DND-41 (cell line): Measurements from ENCODE around the gene PRKCE.

Experiments
- ATAC-seq: fragments of 200-7000 bp; cut with Tn5 transposase; 3 replicates; pipeline ENCODE4 v1.9.1; 2021; ENCODE audit warnings: low read depth; ENCODE audit not compliant: insufficient read depth
- DNase-seq: peaks from one replicate; pipeline ENCODE4 v3.0.0-alpha.2; 2020
- H2AFZ ChIP-seq: 2 replicates; pipeline ENCODE4 v1.6.0; 2012; ENCODE audit warnings: low read depth, low read length
- H3K27ac ChIP-seq: 2 replicates; pipeline ENCODE4 v1.5.1; 2012; ENCODE audit warnings: low read length, inconsistent platforms
- H3K27me3 ChIP-seq: fragments of 200-600 bp; sonication (generic); 2 replicates; pipeline ENCODE4 v1.6.0; 2012; ENCODE audit warnings: low read length, mild to moderate bottlenecking, inconsistent platforms; ENCODE audit not compliant: insufficient read depth, poor library complexity
- H3K36me3 ChIP-seq: 2 replicates; pipeline ENCODE4 v1.5.1; 2012; ENCODE audit warnings: low read length, inconsistent platforms; ENCODE audit not compliant: insufficient read depth
- H3K4me1 ChIP-seq: 2 replicates; pipeline ENCODE4 v1.5.1; 2012; ENCODE audit warnings: mild to moderate bottlenecking, low read length; ENCODE audit not compliant: insufficient read depth
- H3K4me2 ChIP-seq: 2 replicates; pipeline ENCODE4 v1.6.0; 2012; ENCODE audit warnings: mild to moderate bottlenecking, moderate library complexity, low read length, inconsistent platforms; ENCODE audit not compliant: insufficient read depth
- H3K4me3 ChIP-seq, 2 experiments: fragments of 200-600 bp in 1 of 2; shearing (Covaris generic) in 1 of 2; 2 replicates each; pipeline ENCODE4 v1.5.1; 2012 to 2016; ENCODE audit warnings: inconsistent platforms in 2 of 2, low read length in 2 of 2, mild to moderate bottlenecking in 2 of 2, low read depth in 1 of 2, moderate library complexity in 1 of 2
- H3K79me2 ChIP-seq: 2 replicates; pipeline ENCODE4 v1.6.0; 2012; ENCODE audit warnings: low read length, inconsistent platforms; ENCODE audit not compliant: insufficient read depth
- H3K9ac ChIP-seq: 2 replicates; pipeline ENCODE4 v1.6.0; 2012; ENCODE audit warnings: low read depth, mild to moderate bottlenecking, inconsistent platforms, low read length, moderate library complexity
- H3K9me3 ChIP-seq: 2 replicates; pipeline ENCODE4 v1.5.1; 2012; ENCODE audit warnings: low read length, moderate library complexity, mild to moderate bottlenecking, inconsistent platforms; ENCODE audit not compliant: insufficient read depth, severe bottlenecking
- H4K20me1 ChIP-seq: 2 replicates; pipeline ENCODE4 v1.6.0; 2012; ENCODE audit warnings: low read length; ENCODE audit not compliant: insufficient read depth
- CTCF ChIP-seq: IDR thresholded peaks from 2 replicates; pipeline ENCODE4 v1.5.1; 2012; ENCODE audit warnings: borderline replicate concordance, low read length, moderate library complexity, mild to moderate bottlenecking; ENCODE audit not compliant: poor library complexity, severe bottlenecking; ENCODE audit errors: extremely low read depth
- EZH2 ChIP-seq: IDR thresholded peaks from 3 replicates; pipeline ENCODE4 v1.6.1; 2012; ENCODE audit warnings: borderline replicate concordance, low read depth, mild to moderate bottlenecking, moderate library complexity, low read length, inconsistent platforms; ENCODE audit not compliant: severe bottlenecking

The PRKCE gene

GRCh38 chr2:46010223-46010924 lies 358.9 kb downstream of the PRKCE start:
- H3K9me3 ChIP-seq: no peaks in the 10 kb centered on the region
- DNase-seq (no peak), ATAC-seq (no peak)
- H3K79me2 ChIP-seq: no peaks in the 10 kb centered on the region
- TF ChIP-seq EZH2: no peak
- peaks cover 9% of the 10 kb centered on the region; the same call in 1 of the 2 replicates for H3K36me3 ChIP-seq
- H3K9ac ChIP-seq: no peak overlapping the region
- H3K4me1 ChIP-seq: no peaks in the 10 kb centered on the region
- H3K4me2 ChIP-seq: no peak overlapping the region
- no peaks in the 10 kb centered on the region for H3K27me3 ChIP-seq
- H3K27ac ChIP-seq: no peak overlapping the region
- H4K20me1 ChIP-seq: no peaks in the 10 kb centered on the region
- H3K4me3 ChIP-seq: no peak overlapping the region
- no peak overlapping the region for H2AFZ ChIP-seq

- Histone ChIP-seq H3K27me3 (no peaks in the 10 kb centered on the region), H3K4me3 (no peak overlapping the region), H3K4me2 (no peak overlapping the region), H4K20me1 (no peaks in the 10 kb centered on the region), H3K9me3 (no peaks in the 10 kb centered on the region), H3K4me1 (no peaks in the 10 kb centered on the region), H3K36me3 (peaks cover 9% of the 10 kb centered on the region; the same call in 1 of the 2 replicates), H3K9ac (no peak overlapping the region), H3K79me2 (no peaks in the 10 kb centered on the region), H2AFZ (no peak overlapping the region), H3K27ac (no peak overlapping the region)
- ATAC-seq (peak; percentile 84), DNase-seq (no peak)
- no peak for TF ChIP-seq EZH2
- peak; percentile 84 for TF ChIP-seq CTCF
Observed at GRCh38 chr2:46010925-46011490, 359.5 kb downstream of the PRKCE start.

- Histone ChIP-seq H3K9me3 (no peaks in the 10 kb centered on the region), H2AFZ (no peak overlapping the region), H3K9ac (no peak overlapping the region), H4K20me1 (no peaks in the 10 kb centered on the region), H3K79me2 (no peaks in the 10 kb centered on the region), H3K4me3 (no peak overlapping the region), H3K36me3 (peaks cover 6% of the 10 kb centered on the region; the same call in 1 of the 2 replicates), H3K27ac (no peak overlapping the region), H3K4me1 (no peaks in the 10 kb centered on the region), H3K27me3 (no peaks in the 10 kb centered on the region), H3K4me2 (no peak overlapping the region)
- TF ChIP-seq CTCF (no peak), EZH2 (no peak)
- DNase-seq: no peak
- ATAC-seq: no peak
Observed at GRCh38 chr2:46012618-46013240, 361.3 kb downstream of the PRKCE start.

- no peak overlapping the region for H2AFZ ChIP-seq
- no peak overlapping the region for H3K4me3 ChIP-seq
- ATAC-seq (no peak), DNase-seq (no peak)
- H3K36me3 ChIP-seq: peaks cover 6% of the 10 kb centered on the region; the same call in 1 of the 2 replicates
- no peak overlapping the region for H3K9ac ChIP-seq
- no peaks in the 10 kb centered on the region for H3K4me1 ChIP-seq
- H3K27me3 ChIP-seq: no peaks in the 10 kb centered on the region
- no peaks in the 10 kb centered on the region for H3K9me3 ChIP-seq
- H3K4me2 ChIP-seq: no peak overlapping the region
- H4K20me1 ChIP-seq: no peaks in the 10 kb centered on the region
- H3K27ac ChIP-seq: no peak overlapping the region
- TF ChIP-seq EZH2: no peak
- no peak for TF ChIP-seq CTCF
- H3K79me2 ChIP-seq: no peaks in the 10 kb centered on the region
Observed at GRCh38 chr2:46013726-46014125, 362.3 kb downstream of the PRKCE start.
